K562 (cell line): Measurements from ENCODE around the gene INHA. TPM values are rescaled to one million over a fixed set of nuclear protein-coding genes. Genes with fewer than 3 reads are reported as not detected.

Experiments
- ATAC-seq: fragments of 200-7000 bp; cut with Tn5 transposase; 3 replicates; pipeline ENCODE4 v1.9.1; 2020; ENCODE audit warnings: moderate library complexity
- BruUV-seq: library from RNA; stranded (reverse); fragments of 400-500 nt; replicated peaks from 2 replicates; lab custom pipeline; 2021; lab: Mats Ljungman, UMichigan
- CTCF ChIA-PET: fragments of 300-600 bp; formaldehyde crosslinking; extraction: SDS; loops from one replicate; lab custom pipeline; 2021; ENCODE audit warnings: low intra/inter-chr PET ratio; lab: Yijun Ruan, JAX
- POLR2A ChIA-PET: fragments of 300-600, 350-650 bp; sonication (Branson Sonifier 250); formaldehyde crosslinking; extraction: SDS; loops from one replicate; lab custom pipeline; 2021; ENCODE audit warnings: antibody characterized with exemption, inconsistent platforms; lab: Yijun Ruan, JAX
- DNase-seq, 4 experiments: peaks; one replicate each; pipeline versions ENCODE4 v3.0.0 to v3.0.0-alpha.2; 2011 to 2018; ENCODE audit warnings: low spot score in 3 of 4, mixed read lengths in 3 of 4; ENCODE audit errors: extremely low read depth in 1 of 4
- FAIRE-seq: peaks from 2 replicates; lab custom pipeline; 2011; peaks lifted over from hg19 to GRCh38; lab: Jason Lieb, UNC
- H2AFZ ChIP-seq: 2 replicates; pipeline ENCODE4 v1.6.0; 2011; ENCODE audit warnings: low read depth, low read length, control low read depth, inconsistent platforms
- H3K27ac ChIP-seq: fragments of 200-600 bp; 3 replicates; pipeline ENCODE4 v1.8.0; 2011; ENCODE audit warnings: low read depth, mild to moderate bottlenecking, control low read depth, inconsistent platforms, low read length, moderate library complexity, mixed read lengths; ENCODE audit errors: extremely low read depth
- H3K27me3 ChIP-seq, 2 experiments: fragments of 300-600 bp in 1 of 2; 2 replicates in 1 of 2; 3 replicates in 1 of 2; pipeline versions ENCODE4 v1.6.0 to v1.8.0; 2011; ENCODE audit warnings: inconsistent platforms in 2 of 2, low read length in 2 of 2, mild to moderate bottlenecking in 1 of 2, mixed read lengths in 1 of 2, moderate library complexity in 1 of 2; ENCODE audit not compliant: control insufficient read depth in 2 of 2, insufficient read depth in 2 of 2
- H3K36me3 ChIP-seq: fragments of 300-600 bp; 3 replicates; pipeline ENCODE4 v1.8.0; 2011; ENCODE audit warnings: mild to moderate bottlenecking, low read length, inconsistent platforms; ENCODE audit not compliant: control insufficient read depth, insufficient read depth
- H3K4me1 ChIP-seq, 2 experiments: fragments of 200-600 bp in 1 of 2; replicated peaks in 1 of 2; 2 replicates in 1 of 2; 3 replicates in 1 of 2; pipeline versions ENCODE4 v1.5.1 to v1.8.0; 2011; ENCODE audit warnings: inconsistent platforms in 2 of 2, low read length in 2 of 2, mild to moderate bottlenecking in 1 of 2, mixed read lengths in 1 of 2, moderate library complexity in 1 of 2; ENCODE audit not compliant: control insufficient read depth in 2 of 2, insufficient read depth in 2 of 2
- H3K4me2 ChIP-seq: 2 replicates; pipeline ENCODE4 v1.6.1; 2011; ENCODE audit warnings: low read length, control low read depth, inconsistent platforms, mixed read lengths; ENCODE audit not compliant: insufficient read depth
- H3K4me3 ChIP-seq: fragments of 200-600 bp; sonication (generic), shearing (Covaris generic); 2 replicates; pipeline ENCODE4 v1.5.1; 2016; ENCODE audit warnings: control low read depth, inconsistent platforms
- H3K79me2 ChIP-seq: fragments of 200-600 bp; 3 replicates; pipeline ENCODE4 v1.8.0; 2011; ENCODE audit warnings: low read length, inconsistent platforms; ENCODE audit not compliant: control insufficient read depth, insufficient read depth
- H3K9ac ChIP-seq, 2 experiments: 2 replicates each; pipeline versions ENCODE4 v1.6.0 to v1.6.1; 2011; ENCODE audit warnings: low read depth in 2 of 2, low read length in 2 of 2, control low read depth in 1 of 2, inconsistent platforms in 1 of 2, mild to moderate bottlenecking in 1 of 2, mixed read lengths in 1 of 2; ENCODE audit not compliant: insufficient read depth in 1 of 2
- H3K9me1 ChIP-seq: one replicate; pipeline ENCODE4 v1.6.0; 2011; ENCODE audit warnings: inconsistent platforms, mild to moderate bottlenecking, low read length, moderate library complexity; ENCODE audit not compliant: control insufficient read depth, insufficient read depth
- H3K9me3 ChIP-seq: replicated peaks from 2 replicates; pipeline ENCODE4 v1.5.1; 2011; ENCODE audit warnings: low read depth, low read length, inconsistent platforms; ENCODE audit not compliant: control insufficient read depth, insufficient read depth
- H4K20me1 ChIP-seq: replicated peaks from 2 replicates; pipeline ENCODE4 v1.6.1; 2011; ENCODE audit warnings: low read length, inconsistent platforms, mixed read lengths; ENCODE audit not compliant: control insufficient read depth, insufficient read depth
- CTCF ChIP-seq, 3 experiments: IDR thresholded peaks in 2 of 3; conservative IDR thresholded peaks in 1 of 3; 2 replicates each; pipeline ENCODE4 v1.5.1; 2011 to 2012; ENCODE audit warnings: low read length in 3 of 3, mild to moderate bottlenecking in 3 of 3, control low read depth in 2 of 3, improper control_type of control experiment in 1 of 3, inconsistent platforms in 1 of 3, low read depth in 1 of 3, mixed read lengths in 1 of 3, moderate library complexity in 1 of 3; ENCODE audit not compliant: insufficient read depth in 2 of 3
- GTF2F1 ChIP-seq: IDR thresholded peaks from 2 replicates; pipeline ENCODE4 v1.6.1; 2011; ENCODE audit warnings: low read depth, low read length, improper control_type of control experiment
- MGA ChIP-seq: fragments of 450-650 bp; IDR thresholded peaks from 2 replicates; pipeline ENCODE4 v1.6.1; 2016; ENCODE audit warnings: mild to moderate bottlenecking, moderate library complexity
- SIX5 ChIP-seq, 2 experiments: IDR thresholded peaks; 2 replicates each; pipeline ENCODE4 v1.6.1; 2011; ENCODE audit warnings: low read length in 2 of 2, borderline replicate concordance in 1 of 2, low read depth in 1 of 2, mild to moderate bottlenecking in 1 of 2, moderate library complexity in 1 of 2; ENCODE audit not compliant: insufficient read depth in 1 of 2
- VEZF1 ChIP-seq: fragments of 200-800 bp; sonication (Bioruptor generic); IDR thresholded peaks from 2 replicates; pipeline ENCODE4 v1.6.1; 2017; ENCODE audit warnings: missing genetic modification characterization, missing compliant biosample characterization
- ZFX ChIP-seq: sonication (generic); formaldehyde crosslinking; IDR thresholded peaks from 2 replicates; pipeline ENCODE4 v1.8.0; 2022; ENCODE audit warnings: mild to moderate bottlenecking, missing genetic modification reagents, moderate library complexity
- WGBS: fragments of 100-300 bp; shearing (Covaris generic); methylation state at CpG from one replicate; pipeline ENCODE4 v1.1.6; 2016; ENCODE audit warnings: low coverage, mixed read lengths; ENCODE audit not compliant: insufficient coverage; ENCODE audit errors: missing lambda C conversion rate; 5-methylcytosine and 5-hydroxymethylcytosine counted together
- in situ Hi-C: fragments of 300-500 bp; cut with MboI; formaldehyde crosslinking; loops from 4 replicates; pipeline ENCODE4 v1.15.0; 2018; ENCODE audit warnings: inconsistent platforms, mixed read lengths
- intact Hi-C: fragments of 100-400 bp; cut with micrococcal nuclease; formaldehyde crosslinking; loops from 2 replicates; pipeline ENCODE4 v1.14.2; 2022
- polyA plus RNA-seq, 8 experiments: library from polyadenylated mRNA; depleted of rRNA in 4 of 8; stranded (reverse) in 5 of 8; unstranded in 3 of 8; fragments of >200 nt; fragmentation: Nextera tagmentation in 2 of 8; fragmentation: Illumina TruSeq in 1 of 8; extraction: Ambion mirVana in 2 of 8; extraction: Trizol in 1 of 8; gene quantifications; 2 replicates each; pipeline versions ENCODE4 v1.2.1 to v1.2.3, GENCODE V29; 2011 to 2014; ENCODE audit warnings: inconsistent platforms in 1 of 8, missing spikeins in 1 of 8
- total RNA-seq, 7 experiments: library from RNA; depleted of rRNA in 6 of 7; stranded (reverse); fragments of >200 nt in 6 of 7; fragmentation: Illumina TruSeq in 2 of 7; extraction: Trizol in 2 of 7; gene quantifications; 2 replicates each; pipeline versions ENCODE4 v1.2.1 to v1.2.3, GENCODE V29; 2011 to 2021; ENCODE audit warnings: low replicate concordance in 1 of 7

INHA gene
- total and polyA plus RNA-seq, 9 of the 15 experiments (the other 6 are each of a cell fraction or from before 2014, with no cell fraction given) = 0.07 to 1.9 (median 0.40) TPM

GRCh38 chr2:219570924-219571310 lies 1.2 kb upstream of the INHA start:
- ATAC-seq (peak; percentile 44), DNase-seq (no peak), FAIRE-seq (no peak)
- Histone ChIP-seq H3K4me1 (peaks cover 19 to 57% of the 10 kb centered on the region in 2 experiments; a peak in 4 of 5 replicates), H3K27me3 (no peaks in the 10 kb centered on the region), H2AFZ (peak overlapping the region; percentile 76), H4K20me1 (no peaks in the 10 kb centered on the region), H3K9me1 (no peaks in the 10 kb centered on the region), H3K27ac (peak overlapping the region; percentile 90), H3K9me3 (no peaks in the 10 kb centered on the region), H3K4me2 (peak overlapping the region; percentile 79; the same call in 1 of the 2 replicates), H3K36me3 (peaks cover 8% of the 10 kb centered on the region; the same call in 1 of the 3 replicates), H3K9ac (peak overlapping the region; percentile 81 to 94; a peak in 3 of 4 replicates), H3K79me2 (peaks cover 7% of the 10 kb centered on the region), H3K4me3 (peak overlapping the region; percentile 47)
- in situ Hi-C loops (no loop called here), intact Hi-C loops (loop anchor here (1.0 to 2.0 kb wide), 2 partner anchors 24 to 26 kb away; partner anchors contain the start of gene TMEM198)
- WGBS = 0% methylated on average over 6 of the region's 55 CpGs
- BruUV-seq = no TSS peak
- ChIA-PET CTCF (no interaction called here), POLR2A (interaction anchor here (1.0 to 2.5 kb wide), 4 partner anchors 9 to 26 kb away, joined by 3 to 12 read pairs (median 7); partner anchors contain the start of gene STK11IP)
- TF ChIP-seq SIX5 (IDR thresholded peaks at IDR 0.05; ENCODE audit: borderline replicate concordance in 1 of 2, insufficient read depth in 1 of 2, low read depth in 1 of 2, low read length in 2 of 2) (no peak), MGA (no peak), VEZF1 (CRISPR knock-in tag) (peak; percentile 8; the same call in 1 of the 2 replicates), ZFX (CRISPR knock-in tag) (peak; percentile 84), GTF2F1 (no peak), CTCF (IDR thresholded peaks at IDR 0.05 in 2 of 3, conservative IDR thresholded peaks at IDR 0.05 in 1 of 3; ENCODE audit: insufficient read depth in 2 of 3, low read depth in 1 of 3, low read length in 3 of 3) (no peak)
